Bronchial epithelial cell (primary cell): ENCODE results near the gene SLC38A1. TPM values are rescaled to one million over a fixed set of nuclear protein-coding genes. Genes with fewer than 3 reads are reported as not detected.

Experiments used
- DNase-seq: peaks from one replicate; pipeline ENCODE4 v3.0.0-alpha.2; 2010; ENCODE audit warnings: low read depth
- FAIRE-seq: peaks from 2 replicates; lab custom pipeline; 2011; peaks lifted over from hg19 to GRCh38; lab: Jason Lieb, UNC
- H3K27me3 ChIP-seq: 2 replicates; pipeline ENCODE4 v1.5.1; 2011; ENCODE audit warnings: low read length; ENCODE audit not compliant: control insufficient read depth, insufficient read depth
- H3K36me3 ChIP-seq: 2 replicates; pipeline ENCODE4 v1.5.1; 2011; ENCODE audit warnings: low read length; ENCODE audit not compliant: control insufficient read depth, insufficient read depth
- H3K4me3 ChIP-seq: 2 replicates; pipeline ENCODE4 v1.5.1; 2011; ENCODE audit warnings: mild to moderate bottlenecking, low read depth, low read length, control low read depth
- total RNA-seq: library from RNA; depleted of rRNA; stranded (reverse); fragments of >200 nt; gene quantifications from 2 replicates; pipeline ENCODE4 v1.2.1, GENCODE V29; 2014
- TF ChIP-seq, protein P1 (sequence below): IDR thresholded peaks from 2 replicates; pipeline ENCODE4 v1.5.1; 2011; ENCODE audit warnings: mild to moderate bottlenecking, moderate library complexity, low read length, control low read depth, inconsistent platforms; ENCODE audit not compliant: insufficient read depth, severe bottlenecking

Gene SLC38A1
- total RNA-seq, 1 donor from 2014 or later, result 263 TPM

DNA sequence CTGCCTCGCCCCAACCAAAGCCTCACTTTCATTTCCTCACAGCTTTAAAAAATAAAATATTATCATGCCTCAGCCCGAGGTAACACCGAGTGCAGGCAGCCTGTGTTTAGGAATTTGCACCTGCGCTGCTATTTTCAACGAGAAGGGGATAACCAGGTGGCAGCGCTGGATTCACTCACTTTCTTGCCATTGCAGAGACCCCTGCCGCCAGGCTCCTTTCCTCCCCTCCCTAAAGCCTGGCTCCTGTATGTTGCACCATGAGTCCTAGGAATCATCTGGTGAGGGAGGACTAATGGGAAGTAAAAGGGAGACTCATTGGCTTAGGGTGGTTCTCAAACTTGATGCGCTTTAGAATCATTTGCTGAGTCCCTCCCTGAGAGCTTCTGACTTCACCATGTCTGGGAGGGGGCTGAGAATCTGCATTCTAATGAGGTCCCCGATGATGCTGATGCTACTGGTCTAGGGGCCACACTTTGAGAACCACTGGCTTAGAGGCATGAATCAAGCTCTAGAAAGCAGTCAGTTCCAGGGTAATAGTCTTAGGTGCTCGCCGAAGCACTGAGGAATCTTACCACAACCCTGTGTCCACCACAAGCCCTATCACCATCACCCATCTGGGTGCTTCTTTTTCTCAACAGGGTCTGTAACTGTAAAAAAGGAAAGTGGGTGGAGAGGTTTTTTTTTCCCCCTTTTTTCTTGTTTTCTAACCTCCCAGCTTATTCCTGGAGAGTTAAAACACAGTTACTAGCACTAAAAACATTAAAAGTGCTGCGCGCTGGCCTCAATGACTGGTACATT is 83.8 kb downstream of the SLC38A1 start:
- DNase-seq, result no peak
- no peak for FAIRE-seq
- Histone ChIP-seq H3K36me3 (peaks cover 2% of the 10 kb centered on the region), H3K27me3 (no peaks in the 10 kb centered on the region), H3K4me3 (no peak overlapping the region)
- TF ChIP-seq, protein P1, sequence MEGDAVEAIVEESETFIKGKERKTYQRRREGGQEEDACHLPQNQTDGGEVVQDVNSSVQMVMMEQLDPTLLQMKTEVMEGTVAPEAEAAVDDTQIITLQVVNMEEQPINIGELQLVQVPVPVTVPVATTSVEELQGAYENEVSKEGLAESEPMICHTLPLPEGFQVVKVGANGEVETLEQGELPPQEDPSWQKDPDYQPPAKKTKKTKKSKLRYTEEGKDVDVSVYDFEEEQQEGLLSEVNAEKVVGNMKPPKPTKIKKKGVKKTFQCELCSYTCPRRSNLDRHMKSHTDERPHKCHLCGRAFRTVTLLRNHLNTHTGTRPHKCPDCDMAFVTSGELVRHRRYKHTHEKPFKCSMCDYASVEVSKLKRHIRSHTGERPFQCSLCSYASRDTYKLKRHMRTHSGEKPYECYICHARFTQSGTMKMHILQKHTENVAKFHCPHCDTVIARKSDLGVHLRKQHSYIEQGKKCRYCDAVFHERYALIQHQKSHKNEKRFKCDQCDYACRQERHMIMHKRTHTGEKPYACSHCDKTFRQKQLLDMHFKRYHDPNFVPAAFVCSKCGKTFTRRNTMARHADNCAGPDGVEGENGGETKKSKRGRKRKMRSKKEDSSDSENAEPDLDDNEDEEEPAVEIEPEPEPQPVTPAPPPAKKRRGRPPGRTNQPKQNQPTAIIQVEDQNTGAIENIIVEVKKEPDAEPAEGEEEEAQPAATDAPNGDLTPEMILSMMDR, result no peak

DNA sequence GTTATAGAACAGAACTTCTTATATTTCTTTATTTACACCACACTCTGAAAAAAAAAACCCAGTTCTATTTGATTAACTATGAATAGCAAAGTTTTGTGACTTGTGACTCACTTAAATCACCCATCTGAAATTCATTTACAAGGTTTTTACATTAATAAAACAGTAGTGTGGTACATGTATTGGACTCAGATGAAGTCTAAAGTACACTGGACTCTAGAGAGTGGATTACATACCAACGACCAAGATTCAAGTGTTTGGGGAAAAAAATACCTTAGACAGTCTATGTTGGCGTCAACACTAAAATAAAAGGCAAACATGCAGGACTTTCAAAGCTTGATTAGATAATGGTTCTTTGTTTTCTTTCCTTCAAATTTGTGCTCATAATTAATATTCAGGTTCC is 85.7 kb downstream of the SLC38A1 start:
- TF ChIP-seq, protein P1, result no peak
- no peak for DNase-seq
- FAIRE-seq, result no peak
- peaks cover 2% of the 10 kb centered on the region for H3K36me3 ChIP-seq
- no peaks in the 10 kb centered on the region for H3K27me3 ChIP-seq
- no peak overlapping the region for H3K4me3 ChIP-seq

DNA sequence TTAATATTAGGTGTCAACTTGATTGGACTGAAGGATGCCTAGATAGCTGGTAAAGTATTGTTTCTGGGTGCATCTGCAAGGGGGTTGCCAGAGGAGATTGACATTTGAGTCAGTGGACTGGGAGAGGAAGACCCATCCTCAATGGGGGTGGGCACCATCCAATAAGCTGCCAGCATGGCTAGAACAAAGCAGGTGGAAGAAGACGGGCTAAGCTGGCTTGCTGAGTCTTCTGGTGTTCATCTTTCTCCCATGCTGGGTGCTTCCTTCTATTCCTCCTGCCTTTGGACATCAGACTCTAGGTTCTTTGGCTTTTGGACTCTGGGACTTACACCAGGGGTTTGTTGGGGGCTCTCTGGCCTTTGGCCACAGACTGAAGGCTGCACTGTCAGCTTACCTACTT is 87.4 kb downstream of the SLC38A1 start:
- DNase-seq (no peak), FAIRE-seq (no peak)
- Histone ChIP-seq H3K27me3 (no peaks in the 10 kb centered on the region), H3K36me3 (peaks cover 2% of the 10 kb centered on the region), H3K4me3 (no peak overlapping the region)
- TF ChIP-seq, protein P1, result no peak

DNA sequence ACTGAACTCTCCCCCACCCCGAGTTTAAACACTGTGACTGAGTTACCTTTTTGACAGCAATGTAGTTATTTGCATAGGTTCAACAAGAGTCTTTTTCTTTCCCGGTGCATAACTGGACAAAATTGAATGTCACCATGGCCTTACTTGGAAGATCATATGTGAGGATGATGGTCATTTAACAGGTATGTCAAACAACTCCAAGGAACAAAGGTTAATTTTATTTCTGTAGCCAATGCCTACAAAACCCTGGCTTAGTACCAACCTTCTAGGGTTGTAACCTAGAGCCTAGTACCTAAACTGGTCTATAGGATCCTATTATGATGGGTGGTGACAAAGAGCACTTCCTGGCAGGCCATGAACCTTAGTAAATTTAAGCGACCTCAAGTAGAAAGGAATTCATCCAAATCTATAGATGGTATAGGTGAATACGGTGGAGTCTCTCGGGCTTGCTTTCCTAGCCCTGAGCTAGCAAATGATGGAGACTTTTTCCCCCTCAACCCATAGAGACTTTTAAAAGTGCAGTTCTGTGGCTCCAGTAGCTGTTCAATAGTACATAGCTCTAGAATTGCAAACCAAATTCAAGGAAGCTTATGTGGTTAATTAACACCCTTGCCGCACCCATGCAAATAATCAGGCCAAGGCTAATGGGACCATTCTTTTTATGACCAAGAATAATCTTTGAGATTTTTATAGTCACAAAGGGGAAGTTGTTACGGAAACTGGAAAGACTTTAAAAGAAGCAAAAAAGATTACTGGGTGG is 89.0 kb downstream of the SLC38A1 start:
- DNase-seq (no peak), FAIRE-seq (no peak)
- H3K4me3 ChIP-seq, result no peak overlapping the region
- no peaks in the 10 kb centered on the region for H3K27me3 ChIP-seq
- H3K36me3 ChIP-seq, result no peaks in the 10 kb centered on the region
- TF ChIP-seq, protein P1, result no peak

DNA sequence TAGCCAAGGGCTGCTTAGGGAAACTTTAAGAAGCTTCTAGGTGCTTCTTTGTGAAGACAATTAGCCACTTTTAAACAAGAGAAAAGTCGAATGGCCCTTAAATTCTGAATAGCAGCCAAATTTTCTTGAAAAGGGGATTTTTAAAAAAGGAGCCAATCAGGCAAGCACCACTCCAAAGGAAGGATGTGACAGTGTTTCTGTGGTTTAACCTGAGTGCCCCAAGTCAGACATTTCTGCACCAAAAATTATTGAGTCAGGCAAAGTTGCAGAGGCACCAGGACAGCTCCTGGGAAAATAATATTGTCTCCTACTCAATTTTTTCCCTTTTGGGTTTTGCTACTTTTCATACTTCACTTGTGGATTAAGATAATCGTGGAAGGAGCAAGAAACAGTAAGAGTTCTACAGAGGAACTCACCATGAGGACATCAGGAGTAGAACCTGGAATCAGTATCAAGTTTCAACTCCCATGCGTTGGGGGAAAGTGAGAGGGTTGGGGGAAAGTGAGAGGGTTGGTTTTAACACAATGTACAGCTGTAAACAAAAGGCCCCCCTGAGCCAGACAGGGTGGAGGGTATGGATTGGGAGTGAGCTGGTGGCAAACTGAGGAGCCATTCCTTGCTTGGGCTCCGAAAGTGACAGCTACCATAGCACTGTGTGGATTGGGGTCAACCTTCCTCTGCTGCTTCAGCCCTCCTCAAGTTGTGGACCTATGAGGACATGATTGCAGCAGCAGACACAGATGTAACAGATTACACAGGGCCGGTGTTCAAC is 90.8 kb downstream of the SLC38A1 start:
- no peak for DNase-seq
- Histone ChIP-seq H3K4me3 (no peak overlapping the region), H3K27me3 (no peaks in the 10 kb centered on the region), H3K36me3 (no peaks in the 10 kb centered on the region)
- FAIRE-seq, result no peak
- TF ChIP-seq, protein P1, result no peak
